ENCODE measurements around the gene PDAP1. TPM values are rescaled to one million over a fixed set of nuclear protein-coding genes. Genes with fewer than 3 reads are reported as not detected.

Gene PDAP1
- total RNA-seq, 1 experiment from 2014 or later, result 200 TPM

DNA sequence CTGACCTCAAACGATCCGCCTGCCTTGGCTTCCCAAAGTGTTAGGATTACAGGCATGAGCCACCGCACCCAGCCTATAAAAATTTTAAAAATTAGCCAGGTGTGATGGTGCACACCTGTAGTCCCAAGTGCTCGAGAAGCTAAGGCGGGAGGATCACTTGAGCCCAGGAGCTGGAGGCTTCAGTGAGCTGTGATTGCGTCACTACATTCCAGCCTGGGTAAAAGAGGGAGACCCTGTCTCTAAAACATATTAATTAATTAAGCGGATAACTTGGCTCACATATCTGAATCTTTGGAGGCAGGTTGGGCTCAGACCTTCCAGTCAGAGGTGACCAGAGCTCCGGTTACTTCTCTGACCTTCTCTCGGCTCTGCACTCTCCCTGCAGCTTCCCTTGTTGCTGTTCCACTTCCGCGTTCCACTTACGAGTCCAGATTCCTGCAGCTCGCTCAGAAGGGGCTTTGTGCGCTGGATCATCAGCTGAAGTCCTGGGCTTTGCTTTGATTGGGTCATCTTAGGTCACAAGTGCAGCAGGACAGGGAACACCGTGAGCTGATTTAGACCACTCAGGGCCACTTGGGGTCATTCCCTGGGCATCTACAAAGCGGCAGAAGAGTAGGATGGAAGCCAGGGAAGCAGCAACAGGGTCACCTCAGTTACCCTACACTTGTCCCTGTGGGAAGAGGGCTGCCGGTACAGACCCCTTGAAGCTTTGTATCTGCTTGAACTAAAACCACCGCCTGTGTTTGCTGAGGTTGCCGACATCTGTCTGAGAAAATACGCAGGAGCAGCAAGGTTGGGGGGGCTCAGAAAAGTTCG is 35.9 kb downstream of the PDAP1 start:
- ChIA-PET RAD21 (ENCODE audit: low non-redundant PET in 1 of 2, low total read pairs in 2 of 2, uncharacterized antibody in 2 of 2, unreplicated experiment in 2 of 2) (no interaction called here), CTCF (no interaction called here), POLR2A (no interaction called here)
- ATAC-seq, result no peak
- intact Hi-C loops (cut with micrococcal nuclease), result no loop called here
- peaks cover 24 to 60% of the 10 kb centered on the region in 2 experiments for H3K4me1 ChIP-seq (ENCODE audit: control insufficient read depth in 1 of 2, insufficient read depth in 2 of 2, low read length in 2 of 2)
- peak overlapping the region; percentile 71 for H3K4me2 ChIP-seq (ENCODE audit: low read length)
- H3K9ac ChIP-seq (ENCODE audit: low read length), result peak overlapping the region; percentile 43
- H3K4me3 ChIP-seq (replicated peaks in 1 of 2; ENCODE audit: low read depth in 1 of 2, low read length in 2 of 2), result peak overlapping the region; percentile 24 to 45
- no peak overlapping the region for H2AFZ ChIP-seq (ENCODE audit: low read depth, low read length, poor library complexity, severe bottlenecking)
- H3K27me3 ChIP-seq (ENCODE audit: insufficient read depth, low read length), result no peaks in the 10 kb centered on the region
- TF ChIP-seq ELF1 (IDR thresholded peaks at IDR 0.05; ENCODE audit: borderline replicate concordance, low read depth), result peak; percentile 71; the same call in 1 of the 2 replicates
- 0 out of 2 replicates have a peak, but pooled peaks have one; percentile 14 for TF ChIP-seq SP1 (IDR thresholded peaks at IDR 0.05; ENCODE audit: low read depth)
- peak; percentile 36; the same call in 1 of the 2 replicates for TF ChIP-seq POLR2AphosphoS5 (IDR thresholded peaks at IDR 0.05; ENCODE audit: low read depth, low read length)
- no peak for TF ChIP-seq FOSL1 (IDR thresholded peaks at IDR 0.05; ENCODE audit: low read depth)
- TF ChIP-seq POLR2A (IDR thresholded peaks at IDR 0.05; ENCODE audit: borderline replicate concordance, extremely low read depth, insufficient read depth, insufficient read length), result no peak
- no peak for DNase-seq (ENCODE audit: low read depth, low spot score)
- H3K27ac ChIP-seq (ENCODE audit: low read depth, low read length), result peak overlapping the region; percentile 54
- H4K20me1 ChIP-seq (ENCODE audit: insufficient read depth), result no peaks in the 10 kb centered on the region
- H3K9me2 ChIP-seq (ENCODE audit: insufficient read depth), result no peaks in the 10 kb centered on the region
- H3K79me2 ChIP-seq (ENCODE audit: insufficient read depth, low read length), result peaks cover 26% of the 10 kb centered on the region
- H3K36me3 ChIP-seq (ENCODE audit: control insufficient read depth in 1 of 2, insufficient read depth in 2 of 2, low read length in 2 of 2), result peaks cover 2 to 7% of the 10 kb centered on the region in 2 experiments; a peak in 2 of 4 replicates
- no TSS peak for BruUV-seq (replicated peaks)
- no peaks in the 10 kb centered on the region for H3K9me3 ChIP-seq (ENCODE audit: control insufficient read depth in 1 of 2, insufficient read depth in 1 of 2, low read depth in 1 of 2, low read length in 2 of 2)

DNA sequence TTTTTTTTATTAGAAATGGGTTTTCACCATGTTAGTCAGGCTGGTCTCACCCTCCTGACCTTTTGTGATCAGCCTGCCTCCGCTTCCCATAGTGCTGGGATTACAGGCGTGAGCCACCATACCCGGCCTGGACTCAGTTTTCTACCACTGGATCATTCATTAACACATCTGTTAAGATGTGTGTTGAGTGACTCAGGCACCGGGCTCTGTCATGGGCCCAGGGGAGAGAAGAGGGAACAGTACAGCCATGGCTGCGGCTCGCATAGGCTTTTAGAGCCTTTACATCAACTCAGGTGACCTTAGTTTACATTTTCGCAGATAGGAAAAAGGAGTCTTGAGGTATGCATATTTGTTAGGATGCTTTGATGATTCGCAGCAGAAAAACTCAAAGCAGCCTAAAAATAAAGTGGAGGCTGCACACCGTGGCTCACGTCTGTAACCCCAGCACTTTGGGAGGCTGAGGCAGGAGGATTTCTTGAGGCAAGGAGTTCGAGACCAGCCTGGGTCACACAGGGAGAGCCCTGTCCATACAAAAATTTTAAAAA is 36.9 kb downstream of the PDAP1 start:
- Histone ChIP-seq H3K4me3 (replicated peaks in 1 of 2; ENCODE audit: low read depth in 1 of 2, low read length in 2 of 2) (no peak overlapping the region; a peak in 1 of 4 replicates), H3K9me2 (ENCODE audit: insufficient read depth) (no peaks in the 10 kb centered on the region), H3K9me3 (ENCODE audit: control insufficient read depth in 1 of 2, insufficient read depth in 1 of 2, low read depth in 1 of 2, low read length in 2 of 2) (no peaks in the 10 kb centered on the region), H3K4me2 (ENCODE audit: low read length) (peak overlapping the region; percentile 71), H3K4me1 (ENCODE audit: control insufficient read depth in 1 of 2, insufficient read depth in 2 of 2, low read length in 2 of 2) (peaks cover 24 to 54% of the 10 kb centered on the region in 2 experiments), H4K20me1 (ENCODE audit: insufficient read depth) (no peaks in the 10 kb centered on the region), H2AFZ (ENCODE audit: low read depth, low read length, poor library complexity, severe bottlenecking) (no peak overlapping the region), H3K27ac (ENCODE audit: low read depth, low read length) (no peak overlapping the region), H3K27me3 (ENCODE audit: insufficient read depth, low read length) (no peaks in the 10 kb centered on the region), H3K9ac (ENCODE audit: low read length) (peak overlapping the region; percentile 33), H3K79me2 (ENCODE audit: insufficient read depth, low read length) (peaks cover 16% of the 10 kb centered on the region), H3K36me3 (ENCODE audit: control insufficient read depth in 1 of 2, insufficient read depth in 2 of 2, low read length in 2 of 2) (peaks cover 2 to 8% of the 10 kb centered on the region in 2 experiments; a peak in 2 of 4 replicates)
- TF ChIP-seq EZH2phosphoT487 (IDR thresholded peaks at IDR 0.05; ENCODE audit: borderline replicate concordance) (no peak), FOSL1 (IDR thresholded peaks at IDR 0.05; ENCODE audit: low read depth) (no peak), ZNF274 (IDR thresholded peaks at IDR 0.05; ENCODE audit: low read depth, low read length) (no peak), POLR2A (IDR thresholded peaks at IDR 0.05; ENCODE audit: borderline replicate concordance, extremely low read depth, insufficient read depth, insufficient read length) (no peak), ZFX (IDR thresholded peaks at IDR 0.05) (no peak), CBX3 (IDR thresholded peaks at IDR 0.05; ENCODE audit: low read depth) (no peak), CEBPB (IDR thresholded peaks at IDR 0.05; ENCODE audit: low read depth) (no peak), EZH2 (IDR thresholded peaks at IDR 0.05) (no peak), TCF7L2 (IDR thresholded peaks at IDR 0.05; ENCODE audit: borderline replicate concordance, extremely low read depth, insufficient read depth, insufficient read length) (no peak), EGR1 (IDR thresholded peaks at IDR 0.05; ENCODE audit: low read depth) (no peak), YY1 (IDR thresholded peaks at IDR 0.05; ENCODE audit: extremely low read depth, insufficient replicate concordance, low read depth, low read length) (no peak), POLR2AphosphoS5 (IDR thresholded peaks at IDR 0.05; ENCODE audit: low read depth, low read length) (no peak), RAD21 (IDR thresholded peaks at IDR 0.05; ENCODE audit: low read depth) (no peak), SIN3A (IDR thresholded peaks at IDR 0.05; ENCODE audit: low read depth) (no peak), SP1 (IDR thresholded peaks at IDR 0.05; ENCODE audit: low read depth) (no peak)
- ATAC-seq (no peak), DNase-seq (ENCODE audit: low read depth, low spot score) (no peak)
- ChIA-PET CTCF (no interaction called here), RAD21 (ENCODE audit: low non-redundant PET in 1 of 2, low total read pairs in 2 of 2, uncharacterized antibody in 2 of 2, unreplicated experiment in 2 of 2) (no interaction called here), POLR2A (no interaction called here)
- no TSS peak for BruUV-seq (replicated peaks)
- intact Hi-C loops (cut with micrococcal nuclease), result no loop called here
